SK-N-SH (cell line): ENCODE measurements around the gene TLX3. TPM values are rescaled to one million over a fixed set of nuclear protein-coding genes. Genes with fewer than 3 reads are reported as not detected.

Source experiments
- CTCF ChIA-PET: fragments of 300-600, 350-600 bp; formaldehyde crosslinking; extraction: SDS; loops from one replicate; lab custom pipeline; 2021; lab: Yijun Ruan, JAX
- POLR2A ChIA-PET: fragments of 350-600 bp; sonication (Branson Sonifier 250); formaldehyde crosslinking; extraction: SDS; loops from one replicate; lab custom pipeline; 2020; ENCODE audit warnings: antibody characterized with exemption, inconsistent platforms; lab: Yijun Ruan, JAX
- DNase-seq: peaks from one replicate; pipeline ENCODE4 v3.0.0; 2012
- H2AFZ ChIP-seq: fragments of 200-600 bp; sonication (generic); 2 replicates; pipeline ENCODE4 v1.8.1; 2016; ENCODE audit warnings: antibody characterized with exemption, mild to moderate bottlenecking, low read depth
- H3F3A ChIP-seq: fragments of 200-600 bp; sonication (generic); replicated peaks from 2 replicates; pipeline ENCODE3; 2016; ENCODE audit warnings: antibody characterized with exemption, mild to moderate bottlenecking; ENCODE audit not compliant: insufficient read depth
- H3K27ac ChIP-seq, 2 experiments: fragments of 200-500 bp in 1 of 2; fragments of 200-600 bp in 1 of 2; sonication (Bioruptor generic) in 1 of 2; sonication (generic), shearing (Covaris generic) in 1 of 2; 2 replicates each; pipeline versions ENCODE4 v1.5.1 to v1.6.1; 2014 to 2016; ENCODE audit warnings: low read depth in 2 of 2, inconsistent platforms in 1 of 2, low read length in 1 of 2, mild to moderate bottlenecking in 1 of 2, mixed read lengths in 1 of 2
- H3K27me3 ChIP-seq: fragments of 200-600 bp; sonication (generic), shearing (Covaris generic); 2 replicates; pipeline ENCODE4 v1.6.1; 2016; ENCODE audit warnings: mixed run types; ENCODE audit not compliant: insufficient read depth
- H3K36me3 ChIP-seq, 2 experiments: fragments of 200-500 bp in 1 of 2; fragments of 200-600 bp in 1 of 2; sonication (Bioruptor generic) in 1 of 2; sonication (generic) in 1 of 2; replicated peaks in 1 of 2; 2 replicates each; pipeline versions ENCODE3 to v1.5.1; 2014 to 2016; ENCODE audit warnings: low read length in 1 of 2, mild to moderate bottlenecking in 1 of 2; ENCODE audit not compliant: insufficient read depth in 2 of 2, control insufficient read depth in 1 of 2
- H3K4me1 ChIP-seq, 2 experiments: fragments of 200-500 bp in 1 of 2; fragments of 200-600 bp in 1 of 2; sonication (Bioruptor generic) in 1 of 2; sonication (generic), shearing (Covaris generic) in 1 of 2; 2 replicates each; pipeline versions ENCODE4 v1.5.1 to v1.6.1; 2014 to 2016; ENCODE audit warnings: low read depth in 1 of 2, low read length in 1 of 2, mixed run types in 1 of 2; ENCODE audit not compliant: insufficient read depth in 2 of 2, control insufficient read depth in 1 of 2
- H3K4me2 ChIP-seq: fragments of 200-600 bp; sonication (generic), shearing (Covaris generic); 2 replicates; pipeline ENCODE4 v1.6.1; 2017; ENCODE audit warnings: mixed run types
- H3K4me3 ChIP-seq, 2 experiments: fragments of 200-500 bp in 1 of 2; fragments of 200-600 bp in 1 of 2; sonication (Bioruptor generic) in 1 of 2; sonication (generic), shearing (Covaris generic) in 1 of 2; 2 replicates each; pipeline versions ENCODE4 v1.5.1 to v1.8.1; 2014 to 2016; ENCODE audit warnings: low read depth in 2 of 2, inconsistent platforms in 1 of 2, low read length in 1 of 2, mild to moderate bottlenecking in 1 of 2, mixed read lengths in 1 of 2, moderate library complexity in 1 of 2
- H3K79me2 ChIP-seq: fragments of 200-600 bp; sonication (generic); 2 replicates; pipeline ENCODE4 v1.8.1; 2017; ENCODE audit warnings: mild to moderate bottlenecking; ENCODE audit not compliant: insufficient read depth
- H3K9ac ChIP-seq: fragments of 200-600 bp; sonication (generic); 2 replicates; pipeline ENCODE4 v1.6.1; 2017; ENCODE audit warnings: mixed run types
- H3K9me2 ChIP-seq: fragments of 200-600 bp; sonication (generic); 2 replicates; pipeline ENCODE4 v1.6.1; 2017; ENCODE audit warnings: mixed run types
- H3K9me3 ChIP-seq: fragments of 200-600 bp; sonication (generic); 2 replicates; pipeline ENCODE4 v1.6.1; 2017; ENCODE audit warnings: mixed run types, mild to moderate bottlenecking, moderate library complexity
- H4K20me1 ChIP-seq: fragments of 200-600 bp; sonication (generic); 2 replicates; pipeline ENCODE4 v1.6.1; 2017; ENCODE audit warnings: mild to moderate bottlenecking, mixed run types; ENCODE audit not compliant: insufficient read depth
- CHD2 ChIP-seq: fragments of 150-350 bp; IDR thresholded peaks from 2 replicates; pipeline ENCODE4 v1.6.1; 2018; ENCODE audit warnings: low read length; ENCODE audit not compliant: partially characterized antibody
- ELF1 ChIP-seq: IDR thresholded peaks from 2 replicates; pipeline ENCODE4 v1.4.0; 2012
- FOSL2 ChIP-seq: IDR thresholded peaks from 2 replicates; pipeline ENCODE4 v1.4.0; 2012; ENCODE audit warnings: low read depth, mild to moderate bottlenecking, moderate library complexity, borderline replicate concordance
- FOXM1 ChIP-seq: IDR thresholded peaks from 2 replicates; pipeline ENCODE4 v1.4.0; 2012; ENCODE audit warnings: low read depth, mild to moderate bottlenecking
- RCOR1 ChIP-seq: fragments of 150-350 bp; IDR thresholded peaks from 2 replicates; pipeline ENCODE4 v1.6.1; 2017; ENCODE audit warnings: antibody characterized with exemption, low read length
- RFX5 ChIP-seq: IDR thresholded peaks from 2 replicates; pipeline ENCODE4 v1.6.1; 2012; ENCODE audit warnings: mild to moderate bottlenecking, improper control_type of control experiment, low read length
- RXRA ChIP-seq: IDR thresholded peaks from 2 replicates; pipeline ENCODE4 v1.4.0; 2012; ENCODE audit warnings: low read depth, mild to moderate bottlenecking, borderline replicate concordance
- TAF1 ChIP-seq: IDR thresholded peaks from 2 replicates; pipeline ENCODE4 v1.6.1; 2012; ENCODE audit warnings: low read depth, mild to moderate bottlenecking, low read length, moderate library complexity, borderline replicate concordance
- TCF12 ChIP-seq: IDR thresholded peaks from 2 replicates; pipeline ENCODE4 v1.4.0; 2012
- USF2 ChIP-seq: fragments of 150-350 bp; IDR thresholded peaks from 2 replicates; pipeline ENCODE4 v1.6.1; 2017; ENCODE audit warnings: antibody characterized with exemption, low read length, low read depth, borderline replicate concordance
- YY1 ChIP-seq: IDR thresholded peaks from 2 replicates; pipeline ENCODE4 v1.4.0; 2012; ENCODE audit warnings: low read depth, mild to moderate bottlenecking
- ZBTB33 ChIP-seq: IDR thresholded peaks from 2 replicates; pipeline ENCODE4 v1.4.0; 2012; ENCODE audit warnings: low read depth, borderline replicate concordance
- WGBS: methylation state at CpG from one replicate; pipeline ENCODE4 v1.1.6; 2017; ENCODE audit warnings: low lambda C conversion rate; 5-methylcytosine and 5-hydroxymethylcytosine counted together
- polyA plus RNA-seq, 3 experiments: library from polyadenylated mRNA; depleted of rRNA; stranded (reverse); fragments of >200 nt; gene quantifications; 2 replicates each; pipeline ENCODE4 v1.2.3, GENCODE V29; 2012
- TF ChIP-seq, protein P1 (sequence below): IDR thresholded peaks from 2 replicates; pipeline ENCODE4 v1.4.0; 2012; ENCODE audit warnings: low read depth
- TF ChIP-seq, protein P2 (sequence below): IDR thresholded peaks from 2 replicates; pipeline ENCODE4; 2012
- TF ChIP-seq, protein P3 (sequence below): IDR thresholded peaks from 2 replicates; pipeline ENCODE4 v1.6.1; 2012; ENCODE audit warnings: mild to moderate bottlenecking, low read depth, low read length, moderate library complexity

Gene TLX3
- polyA plus RNA-seq, 1 of the 3 experiments (the other 2 are of a cell fraction) = 4.7 TPM

DNA sequence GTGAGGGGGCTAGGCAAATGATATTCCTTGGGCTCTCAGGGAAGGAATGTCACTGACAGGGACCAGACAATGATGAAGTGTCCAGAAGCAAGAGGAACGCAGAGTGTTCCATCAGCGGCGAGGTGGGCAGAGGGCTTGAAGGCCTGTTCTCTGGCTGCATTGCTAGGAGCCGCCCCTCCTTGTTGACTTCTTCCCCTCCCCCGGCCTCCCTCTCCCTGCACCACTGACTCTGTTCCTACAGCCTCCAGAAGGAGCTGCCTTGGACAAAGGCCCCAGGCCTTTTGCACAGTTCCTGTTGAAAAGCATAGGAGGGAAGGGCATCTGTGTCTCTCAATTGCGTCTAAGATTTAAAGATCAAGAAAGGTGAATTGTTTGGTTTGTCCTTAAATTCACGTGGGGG is 12.4 kb downstream of the TLX3 start:
- CTCF ChIA-PET = interaction anchor here (1.5 to 7.1 kb wide), 4 partner anchors 13 to 115 kb away, joined by 4 to 46 read pairs (median 23); partner anchors contain the start of gene TLX3

GRCh38 chr5:171322527-171322926 is 13.5 kb downstream of the TLX3 start:
- ChIA-PET POLR2A (interaction anchor here (0.5 to 3.8 kb wide), 3 partner anchors 13 to 577 kb away, joined by 3 to 13 read pairs (median 6); partner anchors contain the start of gene TLX3), CTCF (interaction anchor here (1.0 to 7.1 kb wide), 7 partner anchors 14 to 116 kb away, joined by 3 to 46 read pairs (median 5); partner anchors contain the start of gene TLX3)
- no peak overlapping the region for H2AFZ ChIP-seq
- H3K79me2 ChIP-seq = no peaks in the 10 kb centered on the region
- peaks cover 0 to 31% of the 10 kb centered on the region in 2 experiments; a peak in 2 of 4 replicates for H3K4me1 ChIP-seq
- no peaks in the 10 kb centered on the region for H3K9me2 ChIP-seq
- no peaks in the 10 kb centered on the region for H3F3A ChIP-seq
- no peaks in the 10 kb centered on the region for H4K20me1 ChIP-seq
- 53% methylated on average over 5 of the region's 5 CpGs for WGBS
- no peak overlapping the region for H3K9ac ChIP-seq
- H3K27me3 ChIP-seq = no peaks in the 10 kb centered on the region
- no peak overlapping the region for H3K4me2 ChIP-seq
- H3K36me3 ChIP-seq = no peaks in the 10 kb centered on the region
- peak; percentile 66 for DNase-seq
- no peaks in the 10 kb centered on the region for H3K9me3 ChIP-seq
- H3K27ac ChIP-seq = peak overlapping the region in 1 of 2 experiments; percentile 97; a peak in 2 of 4 replicates
- H3K4me3 ChIP-seq = no peak overlapping the region
- TF ChIP-seq ELF1 = no peak
- no peak for TF ChIP-seq TCF12
- no peak for TF ChIP-seq ZBTB33
- no peak for TF ChIP-seq FOXM1
- peak; percentile 13 for TF ChIP-seq CHD2
- no peak for TF ChIP-seq FOSL2
- no peak for TF ChIP-seq RXRA
- TF ChIP-seq, protein P1, sequence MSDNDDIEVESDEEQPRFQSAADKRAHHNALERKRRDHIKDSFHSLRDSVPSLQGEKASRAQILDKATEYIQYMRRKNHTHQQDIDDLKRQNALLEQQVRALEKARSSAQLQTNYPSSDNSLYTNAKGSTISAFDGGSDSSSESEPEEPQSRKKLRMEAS = no peak
- TF ChIP-seq RCOR1 = peak; percentile 72; the same call in 1 of the 2 replicates
- no peak for TF ChIP-seq USF2
- TF ChIP-seq, protein P2, sequence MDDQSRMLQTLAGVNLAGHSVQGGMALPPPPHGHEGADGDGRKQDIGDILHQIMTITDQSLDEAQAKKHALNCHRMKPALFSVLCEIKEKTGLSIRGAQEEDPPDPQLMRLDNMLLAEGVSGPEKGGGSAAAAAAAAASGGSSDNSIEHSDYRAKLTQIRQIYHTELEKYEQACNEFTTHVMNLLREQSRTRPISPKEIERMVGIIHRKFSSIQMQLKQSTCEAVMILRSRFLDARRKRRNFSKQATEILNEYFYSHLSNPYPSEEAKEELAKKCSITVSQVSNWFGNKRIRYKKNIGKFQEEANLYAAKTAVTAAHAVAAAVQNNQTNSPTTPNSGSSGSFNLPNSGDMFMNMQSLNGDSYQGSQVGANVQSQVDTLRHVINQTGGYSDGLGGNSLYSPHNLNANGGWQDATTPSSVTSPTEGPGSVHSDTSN = no peak

More for the DNA sequence above, 12.4 kb downstream of the TLX3 start:
- Histone ChIP-seq H3F3A (no peaks in the 10 kb centered on the region), H3K4me2 (no peak overlapping the region), H3K9ac (no peak overlapping the region), H3K9me2 (no peaks in the 10 kb centered on the region), H3K27ac (peak overlapping the region in 1 of 2 experiments; percentile 97; a peak in 2 of 4 replicates), H3K9me3 (no peaks in the 10 kb centered on the region), H3K36me3 (no peaks in the 10 kb centered on the region), H3K4me3 (no peak overlapping the region), H3K79me2 (no peaks in the 10 kb centered on the region), H3K4me1 (peaks cover 0 to 40% of the 10 kb centered on the region in 2 experiments; a peak in 2 of 4 replicates), H2AFZ (no peak overlapping the region), H4K20me1 (no peaks in the 10 kb centered on the region), H3K27me3 (no peaks in the 10 kb centered on the region)
- no peak for DNase-seq
- TF ChIP-seq USF2 = no peak
- TF ChIP-seq YY1 = no peak
- TF ChIP-seq, protein P3, sequence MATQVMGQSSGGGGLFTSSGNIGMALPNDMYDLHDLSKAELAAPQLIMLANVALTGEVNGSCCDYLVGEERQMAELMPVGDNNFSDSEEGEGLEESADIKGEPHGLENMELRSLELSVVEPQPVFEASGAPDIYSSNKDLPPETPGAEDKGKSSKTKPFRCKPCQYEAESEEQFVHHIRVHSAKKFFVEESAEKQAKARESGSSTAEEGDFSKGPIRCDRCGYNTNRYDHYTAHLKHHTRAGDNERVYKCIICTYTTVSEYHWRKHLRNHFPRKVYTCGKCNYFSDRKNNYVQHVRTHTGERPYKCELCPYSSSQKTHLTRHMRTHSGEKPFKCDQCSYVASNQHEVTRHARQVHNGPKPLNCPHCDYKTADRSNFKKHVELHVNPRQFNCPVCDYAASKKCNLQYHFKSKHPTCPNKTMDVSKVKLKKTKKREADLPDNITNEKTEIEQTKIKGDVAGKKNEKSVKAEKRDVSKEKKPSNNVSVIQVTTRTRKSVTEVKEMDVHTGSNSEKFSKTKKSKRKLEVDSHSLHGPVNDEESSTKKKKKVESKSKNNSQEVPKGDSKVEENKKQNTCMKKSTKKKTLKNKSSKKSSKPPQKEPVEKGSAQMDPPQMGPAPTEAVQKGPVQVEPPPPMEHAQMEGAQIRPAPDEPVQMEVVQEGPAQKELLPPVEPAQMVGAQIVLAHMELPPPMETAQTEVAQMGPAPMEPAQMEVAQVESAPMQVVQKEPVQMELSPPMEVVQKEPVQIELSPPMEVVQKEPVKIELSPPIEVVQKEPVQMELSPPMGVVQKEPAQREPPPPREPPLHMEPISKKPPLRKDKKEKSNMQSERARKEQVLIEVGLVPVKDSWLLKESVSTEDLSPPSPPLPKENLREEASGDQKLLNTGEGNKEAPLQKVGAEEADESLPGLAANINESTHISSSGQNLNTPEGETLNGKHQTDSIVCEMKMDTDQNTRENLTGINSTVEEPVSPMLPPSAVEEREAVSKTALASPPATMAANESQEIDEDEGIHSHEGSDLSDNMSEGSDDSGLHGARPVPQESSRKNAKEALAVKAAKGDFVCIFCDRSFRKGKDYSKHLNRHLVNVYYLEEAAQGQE = no peak
- TF ChIP-seq RFX5 = no peak
- TF ChIP-seq TAF1 = no peak
- POLR2A ChIA-PET = interaction anchor here (2.4 to 3.8 kb wide), 2 partner anchors 12 to 15 kb away, joined by 6 to 13 read pairs; partner anchors contain the start of gene TLX3
- 94% methylated on average over 5 of the region's 7 CpGs for WGBS
